H1 (cell line): ENCODE data around the gene BIRC7. TPM values are rescaled to one million over a fixed set of nuclear protein-coding genes. Genes with fewer than 3 reads are reported as not detected.

ENCODE experiments used
- BACH1 ChIP-seq: IDR thresholded peaks from 2 replicates; pipeline ENCODE4 v1.6.1; 2012; ENCODE audit warnings: low read length, improper control_type of control experiment
- CBX8 ChIP-seq: fragments of 300-800, 300-1000 bp; sonication (generic); IDR thresholded peaks from 2 replicates; pipeline ENCODE4 v1.7.1; 2016; ENCODE audit warnings: low read depth, low read length, borderline replicate concordance
- CHD7 ChIP-seq: fragments of 300-600 bp; sonication (generic); IDR thresholded peaks from 2 replicates; pipeline ENCODE4 v1.7.1; 2012; ENCODE audit warnings: low read length, moderate library complexity, mild to moderate bottlenecking, inconsistent platforms; ENCODE audit not compliant: insufficient replicate concordance
- HDAC6 ChIP-seq: IDR thresholded peaks from one replicate; pipeline ENCODE4 v1.7.1; 2012; ENCODE audit warnings: low read depth, mild to moderate bottlenecking, inconsistent platforms, low read length, moderate library complexity
- SIN3A ChIP-seq, 2 experiments: IDR thresholded peaks in 1 of 2; conservative IDR thresholded peaks in 1 of 2; 2 replicates each; pipeline ENCODE4 v1.6.1; 2011 to 2012; ENCODE audit warnings: low read length in 2 of 2, improper control_type of control experiment in 1 of 2, low read depth in 1 of 2, mild to moderate bottlenecking in 1 of 2
- SIRT6 ChIP-seq: IDR thresholded peaks from one replicate; pipeline ENCODE4 v1.7.1; 2012; ENCODE audit warnings: low read length, inconsistent platforms
- SP4 ChIP-seq: IDR thresholded peaks from 2 replicates; pipeline ENCODE4 v1.6.1; 2012; ENCODE audit warnings: low read length, inconsistent platforms
- polyA plus RNA-seq, 7 experiments: library from polyadenylated mRNA; depleted of rRNA in 3 of 7; stranded (reverse) in 5 of 7; unstranded in 2 of 7; fragments of >200 nt in 5 of 7; fragments of 200-250 nt in 2 of 7; gene quantifications; 1 replicate in 5 of 7; 2 replicates in 1 of 7; 4 replicates in 1 of 7; pipeline versions ENCODE4 v1.2.1 to v1.2.3, GENCODE V29; 2011 to 2013; ENCODE audit warnings: missing spikeins in 2 of 7, mixed read lengths in 2 of 7
- total RNA-seq: library from RNA; stranded (reverse); fragmentation: NEBNext Ultra II Directional; extraction: Animal tissue kit (Norgen Biotek cat#: 25700); gene quantifications from 2 replicates; pipeline ENCODE4 v1.2.1, GENCODE V29; 2021

BIRC7 gene
- total and polyA plus RNA-seq, 2 of the 8 experiments (the other 6 are each of a cell fraction or from before 2014, with no cell fraction given) = 0.11 to 0.41 TPM

- TF ChIP-seq CHD7 (no peak), SIRT6 (no peak), SIN3A (conservative IDR thresholded peaks at IDR 0.05 in 1 of 2, IDR thresholded peaks at IDR 0.05 in 1 of 2; ENCODE audit: low read depth in 1 of 2, low read length in 2 of 2) (no peak), CBX8 (no peak), SP4 (no peak), HDAC6 (no peak), BACH1 (no peak)
These were observed 38.9 kb downstream of the BIRC7 start (continued) for GRCh38 chr20:63274381-63275228.
